T47D (cell line): ENCODE results near the gene ZDHHC18.
A peak's percentile ranks its signal among the peaks of the same experiment; 100 is the strongest.
"Not testable (repeated sequence)": the region's sequence is repeated elsewhere in the genome, so short reads cannot be mapped to it uniquely, and the experiment has no call there.

ENCODE experiments used
- DNase-seq, 2 experiments: peaks; one replicate each; pipeline versions ENCODE4 v3.0.0 to v3.0.0-alpha.2; 2011 to 2012; ENCODE audit warnings: low read depth in 1 of 2, low spot score in 1 of 2
- JUND ChIP-seq: IDR thresholded peaks from 2 replicates; pipeline ENCODE4 v1.6.1; 2012; ENCODE audit warnings: low read depth
- in situ Hi-C: cut with HindIII; loops from 2 replicates; pipeline ENCODE4 v1.10.0; 2016; ENCODE audit warnings: low sequenced_read_pairs, low pct_unique_long_range_greater_than_20kb

Gene ZDHHC18

GRCh38 chr1:26829184-26829911, 2.9 kb downstream of the ZDHHC18 start:
- TF ChIP-seq JUND = no peak
- in situ Hi-C loops = no loop called here
- no peak for DNase-seq

- TF ChIP-seq JUND = no peak
- in situ Hi-C loops = no loop called here
Observed at GRCh38 chr1:26831059-26831458, 4.6 kb downstream of the ZDHHC18 start.

GRCh38 chr1:26831546-26832248, 5.2 kb downstream of the ZDHHC18 start:
- no peak for TF ChIP-seq JUND
- in situ Hi-C loops = no loop called here
- peak in 1 of 2 experiments; percentile 76 for DNase-seq

More at GRCh38 chr1:26831059-26831458, 4.6 kb downstream of the ZDHHC18 start:
- no peak for DNase-seq

DNA sequence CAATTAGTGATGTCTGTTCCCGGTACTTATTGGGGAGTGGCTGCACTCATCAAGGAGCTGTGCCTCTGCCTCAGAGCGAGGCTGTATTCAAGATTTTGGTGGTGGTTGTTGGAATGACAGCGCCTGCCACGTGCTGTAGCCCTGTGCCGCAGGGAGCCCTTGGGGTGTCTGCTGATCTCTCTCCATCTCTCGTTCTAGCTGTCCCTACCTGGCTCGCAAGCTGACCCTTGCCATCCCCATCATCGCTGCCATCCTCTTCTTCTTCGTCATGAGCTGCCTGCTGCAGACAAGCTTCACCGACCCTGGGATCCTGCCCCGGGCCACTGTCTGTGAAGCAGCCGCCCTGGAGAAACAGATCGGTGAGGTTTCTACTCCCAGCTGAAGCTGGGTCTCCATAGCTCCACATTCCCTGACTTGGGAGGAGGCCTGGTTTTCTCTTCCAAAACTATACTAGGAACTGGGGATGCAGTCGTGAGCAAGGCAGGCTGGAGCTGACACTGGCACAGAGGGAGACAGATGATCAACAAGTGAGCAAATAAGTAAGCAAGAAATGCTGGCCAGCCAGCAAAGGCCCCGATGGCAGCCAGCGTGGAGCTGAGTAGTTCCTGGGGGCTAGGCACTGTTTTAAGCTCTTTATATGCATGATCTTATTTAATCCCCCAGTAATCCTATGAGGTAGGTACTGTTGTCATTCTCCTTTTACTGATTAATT, 5.9 kb downstream of the ZDHHC18 start:
- no peak for DNase-seq
- no peak for TF ChIP-seq JUND
- in situ Hi-C loops = no loop called here

DNA sequence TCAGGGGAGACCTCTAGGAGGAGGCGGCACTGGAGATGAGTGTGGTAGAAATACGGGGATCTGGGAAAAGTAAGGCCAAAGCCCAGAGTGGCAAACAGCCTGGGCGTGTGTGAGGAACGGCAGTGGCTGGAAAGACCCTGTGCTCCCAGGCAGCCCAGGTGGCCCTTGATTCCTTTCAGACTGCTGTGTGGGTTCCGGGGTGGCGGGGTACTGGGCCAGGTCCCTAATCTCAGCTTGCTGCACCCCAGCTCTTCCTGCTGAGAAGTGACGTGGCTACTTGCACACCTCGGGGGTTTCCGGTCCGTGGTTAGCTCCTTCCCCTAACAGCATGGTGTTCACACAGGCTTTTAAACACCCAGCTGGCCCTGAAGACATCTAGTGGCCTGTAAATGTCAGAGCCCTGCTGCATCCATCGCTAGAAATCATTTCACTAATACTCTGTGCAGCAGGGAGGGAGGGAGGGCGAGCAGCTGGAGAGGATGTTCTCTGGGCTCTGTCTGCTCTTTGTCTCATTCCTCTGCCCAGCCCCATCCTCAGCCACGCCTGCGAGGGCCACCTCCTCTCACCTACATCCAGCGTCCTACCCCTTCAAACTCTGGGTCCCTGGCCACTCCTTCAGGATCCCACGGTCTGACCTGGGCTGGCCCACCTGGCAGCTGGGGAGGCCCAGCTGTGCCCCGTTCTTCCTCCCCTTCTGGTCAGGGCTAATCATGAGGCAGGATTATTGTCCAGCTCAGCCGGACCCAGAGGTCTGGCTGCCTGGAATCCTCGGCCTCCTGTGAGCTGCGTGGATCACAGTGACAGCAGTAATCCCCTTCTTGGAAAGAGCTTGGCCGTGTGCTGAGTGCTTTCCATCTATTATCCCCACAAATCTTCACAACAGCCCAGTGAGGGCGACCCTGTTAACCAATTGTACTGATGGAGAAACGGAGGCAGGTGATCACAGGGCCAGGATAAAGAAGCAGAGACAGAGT, 7.2 kb downstream of the ZDHHC18 start:
- DNase-seq = no peak
- no peak for TF ChIP-seq JUND
- in situ Hi-C loops = no loop called here

GRCh38 chr1:26837665-26838064, 11.2 kb downstream of the ZDHHC18 start:
- in situ Hi-C loops, DNase-seq: not testable (repeated sequence)

DNA sequence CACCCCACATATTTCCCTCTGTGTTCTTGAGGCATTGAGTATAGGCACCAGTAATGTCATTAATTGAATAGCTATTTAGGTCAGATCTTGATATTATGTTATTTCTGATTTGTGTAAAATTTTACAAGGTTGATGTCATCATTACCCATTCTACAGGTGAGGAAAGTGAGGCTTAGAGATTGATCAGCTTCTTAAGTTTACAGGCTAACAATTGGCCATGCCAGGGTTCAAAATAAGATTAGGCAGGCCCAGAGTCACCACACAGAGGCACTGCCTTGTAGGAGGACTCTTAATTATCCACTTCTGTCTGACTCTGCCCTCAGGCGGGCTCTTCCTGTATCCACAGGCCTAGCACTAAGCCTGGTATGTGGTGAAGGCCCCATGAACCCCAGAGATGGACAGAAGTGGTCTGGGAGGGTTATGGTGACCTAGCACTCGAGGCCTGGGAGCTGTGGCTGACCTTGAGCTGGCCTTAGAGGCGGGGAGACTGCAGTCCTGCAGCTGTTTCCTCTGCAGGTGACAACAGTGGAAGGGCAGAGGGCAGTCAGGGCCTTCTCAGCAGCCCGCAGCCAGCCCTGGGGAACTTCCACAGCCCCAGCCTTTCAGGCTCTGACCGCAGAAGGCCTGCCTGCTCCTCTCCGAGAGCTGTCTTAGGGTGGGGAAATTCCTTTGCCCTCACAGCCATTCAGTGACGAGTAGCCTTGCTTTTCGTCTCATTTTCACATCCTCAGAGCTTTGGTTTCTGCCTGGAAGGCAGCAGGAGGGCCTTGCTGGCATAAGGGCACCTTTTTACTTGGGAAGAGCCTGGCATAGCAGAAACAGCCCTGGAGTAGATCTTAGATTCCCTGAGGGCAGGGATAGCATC, 12.2 kb downstream of the ZDHHC18 start:
- peak in 1 of 2 experiments; percentile 43 for DNase-seq
- in situ Hi-C loops = no loop called here

GRCh38 chr1:26839339-26839722, 12.8 kb downstream of the ZDHHC18 start:
- no peak for TF ChIP-seq JUND
- in situ Hi-C loops = no loop called here
- DNase-seq = no peak

More for the DNA sequence above, 12.2 kb downstream of the ZDHHC18 start:
- TF ChIP-seq JUND = no peak

- DNase-seq = no peak
- TF ChIP-seq JUND = no peak
- in situ Hi-C loops = no loop called here
Observed at GRCh38 chr1:26839779-26840178, 13.3 kb downstream of the ZDHHC18 start.

GRCh38 chr1:26844424-26845196, 18.1 kb downstream of the ZDHHC18 start:
- in situ Hi-C loops = no loop called here
- TF ChIP-seq JUND = no peak
- no peak for DNase-seq

DNA sequence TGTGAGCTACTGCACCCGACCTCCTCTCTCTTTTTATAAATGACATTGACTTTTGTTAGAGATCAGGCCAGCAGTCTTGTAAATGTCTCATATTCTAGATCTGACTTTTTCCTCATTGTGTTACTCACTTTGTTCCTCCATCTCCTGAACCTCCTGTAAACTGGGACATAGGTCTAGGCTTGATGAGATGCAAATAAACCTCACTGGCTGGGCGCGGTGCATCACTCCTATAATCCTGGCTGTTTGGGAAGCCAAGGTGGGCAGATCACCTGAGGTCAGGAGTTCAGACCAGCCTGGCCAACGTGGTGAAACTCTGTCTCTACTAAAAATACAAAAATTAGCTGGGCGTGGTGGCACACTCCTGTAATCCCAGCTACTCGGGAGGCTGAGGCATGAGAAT, 21.3 kb downstream of the ZDHHC18 start:
- DNase-seq, in situ Hi-C loops: not testable (repeated sequence)
